ENCODE results near the gene CATSPERD.

DNA sequence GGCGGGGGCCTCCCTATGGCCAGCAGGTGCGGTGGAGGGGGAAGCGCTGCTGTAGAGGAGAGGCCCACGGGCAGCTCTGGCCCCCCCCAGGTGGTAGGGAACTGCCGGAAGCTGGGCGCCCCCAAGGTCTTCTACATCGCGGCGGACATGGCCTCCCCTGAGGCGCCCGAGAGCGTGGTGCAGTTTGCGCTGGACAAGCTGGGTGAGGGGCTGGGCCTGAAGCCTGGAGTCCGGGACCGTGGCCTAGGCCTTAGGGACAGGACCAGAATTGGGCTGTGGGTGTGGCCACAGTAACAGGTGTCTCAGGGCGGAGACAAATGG lies 34.2 kb upstream of the CATSPERD start:
- no peak for TF ChIP-seq POLR2A (IDR thresholded peaks at IDR 0.05)
- TF ChIP-seq, protein P1, sequence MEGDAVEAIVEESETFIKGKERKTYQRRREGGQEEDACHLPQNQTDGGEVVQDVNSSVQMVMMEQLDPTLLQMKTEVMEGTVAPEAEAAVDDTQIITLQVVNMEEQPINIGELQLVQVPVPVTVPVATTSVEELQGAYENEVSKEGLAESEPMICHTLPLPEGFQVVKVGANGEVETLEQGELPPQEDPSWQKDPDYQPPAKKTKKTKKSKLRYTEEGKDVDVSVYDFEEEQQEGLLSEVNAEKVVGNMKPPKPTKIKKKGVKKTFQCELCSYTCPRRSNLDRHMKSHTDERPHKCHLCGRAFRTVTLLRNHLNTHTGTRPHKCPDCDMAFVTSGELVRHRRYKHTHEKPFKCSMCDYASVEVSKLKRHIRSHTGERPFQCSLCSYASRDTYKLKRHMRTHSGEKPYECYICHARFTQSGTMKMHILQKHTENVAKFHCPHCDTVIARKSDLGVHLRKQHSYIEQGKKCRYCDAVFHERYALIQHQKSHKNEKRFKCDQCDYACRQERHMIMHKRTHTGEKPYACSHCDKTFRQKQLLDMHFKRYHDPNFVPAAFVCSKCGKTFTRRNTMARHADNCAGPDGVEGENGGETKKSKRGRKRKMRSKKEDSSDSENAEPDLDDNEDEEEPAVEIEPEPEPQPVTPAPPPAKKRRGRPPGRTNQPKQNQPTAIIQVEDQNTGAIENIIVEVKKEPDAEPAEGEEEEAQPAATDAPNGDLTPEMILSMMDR (IDR thresholded peaks at IDR 0.05), result no peak
